Measurements from ENCODE around the gene NEB.

GRCh38 chr2:151577116-151577515 lies 157.2 kb downstream of the NEB start:
- TF ChIP-seq CREB1 (IDR thresholded peaks at IDR 0.05; ENCODE audit: low read depth) (no peak), FOXM1 (IDR thresholded peaks at IDR 0.05; ENCODE audit: borderline replicate concordance, low read depth) (no peak), MAX (IDR thresholded peaks at IDR 0.05) (no peak), EP300 (IDR thresholded peaks at IDR 0.05; ENCODE audit: borderline replicate concordance) (no peak), YY1 (IDR thresholded peaks at IDR 0.05; ENCODE audit: low read depth) (no peak), RAD21 (IDR thresholded peaks at IDR 0.05; ENCODE audit: low read depth) (no peak), EGR1 (IDR thresholded peaks at IDR 0.05) (no peak)
- TF ChIP-seq, protein P1, sequence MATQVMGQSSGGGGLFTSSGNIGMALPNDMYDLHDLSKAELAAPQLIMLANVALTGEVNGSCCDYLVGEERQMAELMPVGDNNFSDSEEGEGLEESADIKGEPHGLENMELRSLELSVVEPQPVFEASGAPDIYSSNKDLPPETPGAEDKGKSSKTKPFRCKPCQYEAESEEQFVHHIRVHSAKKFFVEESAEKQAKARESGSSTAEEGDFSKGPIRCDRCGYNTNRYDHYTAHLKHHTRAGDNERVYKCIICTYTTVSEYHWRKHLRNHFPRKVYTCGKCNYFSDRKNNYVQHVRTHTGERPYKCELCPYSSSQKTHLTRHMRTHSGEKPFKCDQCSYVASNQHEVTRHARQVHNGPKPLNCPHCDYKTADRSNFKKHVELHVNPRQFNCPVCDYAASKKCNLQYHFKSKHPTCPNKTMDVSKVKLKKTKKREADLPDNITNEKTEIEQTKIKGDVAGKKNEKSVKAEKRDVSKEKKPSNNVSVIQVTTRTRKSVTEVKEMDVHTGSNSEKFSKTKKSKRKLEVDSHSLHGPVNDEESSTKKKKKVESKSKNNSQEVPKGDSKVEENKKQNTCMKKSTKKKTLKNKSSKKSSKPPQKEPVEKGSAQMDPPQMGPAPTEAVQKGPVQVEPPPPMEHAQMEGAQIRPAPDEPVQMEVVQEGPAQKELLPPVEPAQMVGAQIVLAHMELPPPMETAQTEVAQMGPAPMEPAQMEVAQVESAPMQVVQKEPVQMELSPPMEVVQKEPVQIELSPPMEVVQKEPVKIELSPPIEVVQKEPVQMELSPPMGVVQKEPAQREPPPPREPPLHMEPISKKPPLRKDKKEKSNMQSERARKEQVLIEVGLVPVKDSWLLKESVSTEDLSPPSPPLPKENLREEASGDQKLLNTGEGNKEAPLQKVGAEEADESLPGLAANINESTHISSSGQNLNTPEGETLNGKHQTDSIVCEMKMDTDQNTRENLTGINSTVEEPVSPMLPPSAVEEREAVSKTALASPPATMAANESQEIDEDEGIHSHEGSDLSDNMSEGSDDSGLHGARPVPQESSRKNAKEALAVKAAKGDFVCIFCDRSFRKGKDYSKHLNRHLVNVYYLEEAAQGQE (IDR thresholded peaks at IDR 0.05; ENCODE audit: low read depth): no peak

All from Ishikawa (cell line).